HUES48 (cell line): ENCODE results near the gene PRKCH.

Source experiments
- H3K27ac ChIP-seq: one replicate; pipeline ENCODE4 v1.7.0; 2013; ENCODE audit warnings: low read depth, low read length, inconsistent platforms
- H3K27me3 ChIP-seq: 2 replicates; pipeline ENCODE4 v1.6.1; 2013; ENCODE audit warnings: mild to moderate bottlenecking, low read length; ENCODE audit not compliant: control insufficient read depth, insufficient read depth
- H3K36me3 ChIP-seq: 2 replicates; pipeline ENCODE4 v1.6.1; 2013; ENCODE audit warnings: low read length; ENCODE audit not compliant: control insufficient read depth, insufficient read depth
- H3K4me1 ChIP-seq: 2 replicates; pipeline ENCODE4 v1.6.1; 2013; ENCODE audit warnings: mild to moderate bottlenecking, low read length; ENCODE audit not compliant: control insufficient read depth, insufficient read depth
- H3K4me3 ChIP-seq: 2 replicates; pipeline ENCODE4 v1.5.1; 2013; ENCODE audit warnings: mild to moderate bottlenecking, low read depth, low read length
- H3K9ac ChIP-seq: 2 replicates; pipeline ENCODE4 v1.6.1; 2013; ENCODE audit warnings: mild to moderate bottlenecking, low read depth, low read length, moderate library complexity
- H3K9me3 ChIP-seq: 2 replicates; pipeline ENCODE4 v1.6.1; 2013; ENCODE audit warnings: low read length; ENCODE audit not compliant: control insufficient read depth, insufficient read depth

PRKCH gene

DNA sequence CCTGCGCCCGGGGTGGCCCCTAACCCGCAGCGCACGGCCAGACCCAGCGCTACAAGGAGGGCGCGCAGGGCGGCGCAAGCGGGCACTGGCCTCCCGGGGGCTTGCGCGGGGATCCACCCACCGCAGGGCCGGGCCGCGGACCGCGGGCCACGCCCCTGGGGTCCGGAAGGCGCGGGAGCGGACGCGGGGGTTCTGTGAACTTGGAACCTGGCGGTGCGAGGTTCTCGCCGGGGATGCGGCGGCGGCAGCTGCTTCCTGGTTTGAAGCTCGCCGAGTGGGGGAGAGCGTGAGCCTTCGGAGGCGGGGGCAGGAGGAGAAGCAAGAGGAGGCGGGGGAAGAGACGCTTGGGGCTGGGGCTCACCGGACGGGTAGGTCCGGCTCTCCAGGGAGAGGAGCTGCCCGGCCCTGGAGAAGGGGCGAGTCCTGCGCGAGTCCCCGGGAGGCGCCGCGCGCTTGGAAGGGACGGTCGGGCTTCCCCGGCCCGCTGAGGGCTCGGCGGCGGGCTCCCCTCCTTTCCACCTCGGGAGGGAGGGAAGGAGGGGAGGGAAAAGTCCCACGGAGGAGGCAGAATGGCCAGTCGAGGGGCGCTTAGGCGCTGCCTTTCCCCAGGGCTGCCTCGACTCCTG lies at the start of gene PRKCH:
PRKCH (plus strand) TSS at position 195 of the 626 bp plus-strand sequence. CDS start 523 bp downstream, outside the sequence.
- Histone ChIP-seq H3K27ac (no peak within 1 kb of the TSS), H3K27me3 (peaks cover 41% of the 10 kb centered on the region), H3K36me3 (no peaks in the 10 kb centered on the region), H3K9me3 (peaks cover 7% of the 10 kb centered on the region; the same call in 1 of the 2 replicates), H3K4me1 (peaks cover 9% of the 10 kb centered on the region), H3K9ac (peak within 1 kb of the TSS; percentile 19; the same call in 1 of the 2 replicates), H3K4me3 (peak within 1 kb of the TSS; percentile 72)

DNA sequence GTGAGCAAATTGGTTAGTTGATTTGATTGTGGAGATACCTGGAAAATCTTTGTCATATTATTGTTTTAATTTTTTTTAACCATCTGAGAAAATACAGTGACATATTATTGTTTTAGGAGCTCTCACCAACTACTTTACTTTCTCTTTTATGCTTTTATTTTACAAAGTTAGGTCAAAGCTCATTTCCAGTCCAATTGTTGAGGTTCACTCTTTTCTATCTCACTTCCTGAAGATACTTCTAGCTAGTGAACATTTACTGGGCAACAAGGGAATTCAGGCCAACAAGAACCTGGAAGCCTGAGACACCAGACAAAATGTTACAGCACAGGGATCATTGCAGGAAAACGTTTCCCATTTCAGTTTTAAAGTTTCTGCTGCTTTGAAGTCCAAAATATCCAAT lies 44.1 kb upstream of the PRKCH start:
- no peak overlapping the region for H3K27ac ChIP-seq
- H3K27me3 ChIP-seq, result peaks cover 27% of the 10 kb centered on the region
- no peak overlapping the region for H3K9ac ChIP-seq
- H3K9me3 ChIP-seq, result no peaks in the 10 kb centered on the region
- no peaks in the 10 kb centered on the region for H3K36me3 ChIP-seq
- H3K4me3 ChIP-seq, result no peak overlapping the region
- H3K4me1 ChIP-seq, result peaks cover 6% of the 10 kb centered on the region

DNA sequence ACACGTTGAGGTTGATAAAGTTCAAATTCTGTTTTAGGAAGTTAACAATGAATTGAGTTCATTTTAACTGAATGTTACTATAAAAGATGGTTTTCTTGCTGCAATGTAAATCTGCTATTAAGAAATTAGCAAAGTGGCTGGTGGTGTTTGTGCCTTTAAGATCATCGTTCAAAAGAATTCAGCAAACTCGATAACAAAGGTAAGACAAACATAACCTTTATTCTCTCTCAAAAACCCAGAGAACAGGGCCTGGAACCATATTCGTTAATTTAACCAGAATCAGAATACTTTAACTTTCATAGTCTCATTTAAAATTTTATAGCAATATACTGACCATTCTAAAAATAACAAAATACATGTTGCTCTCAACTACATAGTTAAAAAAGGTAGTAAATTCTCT lies 43.6 kb upstream of the PRKCH start:
- Histone ChIP-seq H3K27me3 (peaks cover 27% of the 10 kb centered on the region), H3K4me3 (no peak overlapping the region), H3K36me3 (no peaks in the 10 kb centered on the region), H3K9me3 (no peaks in the 10 kb centered on the region), H3K4me1 (peaks cover 6% of the 10 kb centered on the region), H3K27ac (no peak overlapping the region), H3K9ac (no peak overlapping the region)

DNA sequence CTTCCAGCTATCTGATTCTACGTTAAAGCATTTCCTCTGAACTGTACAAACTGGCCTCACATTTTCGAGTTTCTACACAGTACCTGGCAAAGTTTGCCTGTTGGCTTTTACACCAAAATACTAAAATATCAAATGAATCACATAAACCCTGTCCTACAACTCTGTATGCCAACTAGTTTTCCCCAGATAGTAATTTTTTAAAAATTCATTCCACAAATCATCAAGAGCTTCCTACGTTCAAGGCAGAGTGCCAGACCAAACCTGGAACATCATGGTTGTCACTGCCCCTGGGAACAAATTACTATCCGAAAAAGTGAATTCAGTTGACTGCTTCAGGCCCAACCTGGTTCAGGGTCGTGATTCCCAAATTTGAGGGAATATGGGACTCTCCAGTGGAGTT lies 42.3 kb upstream of the PRKCH start:
- peaks cover 6% of the 10 kb centered on the region for H3K4me1 ChIP-seq
- H3K9ac ChIP-seq, result no peak overlapping the region
- H3K4me3 ChIP-seq, result no peak overlapping the region
- H3K9me3 ChIP-seq, result no peaks in the 10 kb centered on the region
- H3K27ac ChIP-seq, result no peak overlapping the region
- peaks cover 27% of the 10 kb centered on the region for H3K27me3 ChIP-seq
- no peaks in the 10 kb centered on the region for H3K36me3 ChIP-seq

DNA sequence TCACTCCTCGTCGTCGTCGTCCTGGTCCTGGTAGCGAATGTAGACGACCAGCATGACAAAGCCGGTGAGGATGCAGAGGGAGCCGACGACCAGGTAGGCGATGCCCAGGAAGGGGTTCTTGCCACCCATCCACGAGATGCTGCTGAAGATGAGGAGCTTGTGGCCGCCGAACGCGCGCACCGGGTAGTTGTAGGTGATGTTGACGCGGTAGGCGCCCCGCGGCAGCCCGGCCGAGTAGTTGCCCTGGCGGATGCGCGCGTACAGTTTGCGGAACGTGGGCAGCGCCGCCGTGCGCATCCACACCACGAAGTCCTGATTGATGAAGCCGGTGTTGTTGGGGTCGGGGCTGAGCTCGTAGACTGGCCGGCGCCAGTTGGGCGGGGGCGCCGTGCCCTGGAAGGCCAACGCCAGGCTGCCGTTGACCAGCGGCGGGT lies 41.3 kb upstream of the PRKCH start:
- Histone ChIP-seq H3K9ac (no peak overlapping the region), H3K36me3 (no peaks in the 10 kb centered on the region), H3K27ac (no peak overlapping the region), H3K4me1 (peaks cover 6% of the 10 kb centered on the region), H3K9me3 (no peaks in the 10 kb centered on the region), H3K27me3 (peaks cover 27% of the 10 kb centered on the region), H3K4me3 (peak overlapping the region; percentile 74)

DNA sequence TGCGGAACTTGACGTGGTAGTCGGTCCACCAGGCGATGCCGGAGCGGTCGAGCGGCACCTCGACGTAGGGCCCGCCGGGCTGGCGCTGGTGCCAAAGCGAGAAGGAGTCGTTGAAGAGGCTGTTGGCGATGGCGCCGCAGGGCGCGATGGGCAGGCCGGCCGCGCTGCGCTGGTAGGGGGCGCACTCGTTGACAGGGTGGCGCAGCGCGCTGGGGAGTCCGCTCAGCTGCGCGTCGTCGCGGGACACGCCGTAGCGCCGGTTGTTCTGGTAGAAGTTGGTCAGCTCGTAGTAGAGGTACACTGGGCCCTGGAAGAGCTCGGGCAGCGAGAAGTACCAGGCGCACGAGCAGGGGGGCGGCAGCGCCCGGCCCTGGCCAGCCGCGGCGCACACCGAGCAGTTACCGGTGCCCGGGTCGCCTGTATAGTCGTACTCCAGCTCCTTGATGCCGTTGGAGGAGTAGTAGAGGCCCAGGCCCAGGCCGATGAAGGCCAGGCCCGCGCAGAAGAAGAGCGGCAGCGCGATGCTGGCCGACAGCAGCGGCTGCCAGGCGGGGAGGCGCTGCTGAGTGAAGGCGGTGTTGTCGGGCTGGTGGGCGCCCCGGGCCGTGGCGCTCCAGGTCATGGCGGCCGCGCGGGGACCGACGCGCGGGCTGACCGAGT lies 40.7 kb upstream of the PRKCH start:
- H3K9me3 ChIP-seq, result no peaks in the 10 kb centered on the region
- no peaks in the 10 kb centered on the region for H3K36me3 ChIP-seq
- no peak overlapping the region for H3K9ac ChIP-seq
- H3K4me1 ChIP-seq, result peaks cover 6% of the 10 kb centered on the region
- H3K27me3 ChIP-seq, result peaks cover 27% of the 10 kb centered on the region
- peak overlapping the region; percentile 74 for H3K4me3 ChIP-seq
- peak overlapping the region; percentile 17 for H3K27ac ChIP-seq

DNA sequence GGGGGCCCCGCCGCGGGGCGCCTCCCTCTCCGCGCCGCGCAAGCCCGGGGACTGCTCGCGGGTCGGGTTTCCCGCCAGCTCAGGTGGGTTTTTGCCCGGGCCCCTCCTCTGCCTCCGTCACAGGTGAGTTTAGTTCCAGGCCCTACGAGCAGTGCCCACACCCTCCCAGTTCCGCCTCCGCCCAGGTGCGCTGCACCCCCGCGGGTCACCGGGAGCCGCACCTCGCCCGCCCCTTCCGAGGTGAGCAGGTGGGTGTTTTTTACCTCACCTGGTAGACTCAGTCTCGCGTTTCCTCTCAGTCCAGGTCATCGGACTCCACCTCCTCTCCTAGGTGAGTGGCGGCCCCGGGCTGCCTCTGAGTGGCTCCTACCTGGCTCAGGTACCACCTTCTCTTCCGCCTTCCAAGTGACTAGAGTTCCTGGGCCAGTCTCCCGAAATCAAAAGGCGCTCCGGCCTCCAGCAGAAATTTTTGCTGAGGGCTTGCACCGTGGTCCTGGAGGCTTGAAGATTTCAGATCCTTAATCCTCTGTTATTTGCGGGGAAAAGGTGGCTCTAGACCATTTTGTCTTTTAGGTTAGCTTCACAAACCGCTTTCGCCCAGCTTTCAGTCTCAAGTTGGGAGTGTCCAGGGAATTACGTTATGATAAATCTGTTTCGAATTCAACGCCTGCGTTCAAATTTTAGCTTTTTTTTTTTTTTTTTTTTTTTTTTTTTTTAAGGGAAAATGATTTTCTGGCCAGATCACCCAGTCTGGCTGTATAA lies 40.0 kb upstream of the PRKCH start, which contains the start of gene TMEM30B:
TMEM30B (minus strand) TSS at position 153 of the 762 bp plus-strand sequence. CDS start 191 bp downstream, outside the sequence.
- Histone ChIP-seq H3K4me3 (peak within 1 kb of the TSS; percentile 74), H3K27me3 (peaks cover 27% of the 10 kb centered on the region), H3K9me3 (no peaks in the 10 kb centered on the region), H3K4me1 (peaks cover 6% of the 10 kb centered on the region), H3K9ac (no peak within 1 kb of the TSS), H3K36me3 (no peaks in the 10 kb centered on the region), H3K27ac (peak within 1 kb of the TSS; percentile 17)

DNA sequence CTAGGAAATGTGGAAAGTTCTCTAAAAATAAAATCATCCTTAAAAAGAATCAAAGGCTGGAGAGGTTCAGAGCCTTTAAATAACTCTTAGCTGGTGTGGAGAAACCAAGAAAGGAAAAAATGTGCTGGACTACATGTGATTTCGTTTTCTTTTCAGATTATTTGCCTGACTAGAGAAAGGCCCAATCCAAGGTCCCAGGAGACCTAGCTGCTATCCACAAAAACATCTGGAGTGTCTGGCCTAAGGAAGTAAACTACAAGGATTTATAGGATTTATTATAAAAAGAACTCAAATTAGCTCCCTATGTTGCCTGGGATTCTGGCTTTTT lies 39.5 kb upstream of the PRKCH start:
- Histone ChIP-seq H3K27me3 (peaks cover 27% of the 10 kb centered on the region), H3K36me3 (no peaks in the 10 kb centered on the region), H3K4me1 (peaks cover 6% of the 10 kb centered on the region), H3K9me3 (no peaks in the 10 kb centered on the region), H3K4me3 (peak overlapping the region; percentile 74; the same call in 1 of the 2 replicates), H3K9ac (no peak overlapping the region), H3K27ac (no peak overlapping the region)

DNA sequence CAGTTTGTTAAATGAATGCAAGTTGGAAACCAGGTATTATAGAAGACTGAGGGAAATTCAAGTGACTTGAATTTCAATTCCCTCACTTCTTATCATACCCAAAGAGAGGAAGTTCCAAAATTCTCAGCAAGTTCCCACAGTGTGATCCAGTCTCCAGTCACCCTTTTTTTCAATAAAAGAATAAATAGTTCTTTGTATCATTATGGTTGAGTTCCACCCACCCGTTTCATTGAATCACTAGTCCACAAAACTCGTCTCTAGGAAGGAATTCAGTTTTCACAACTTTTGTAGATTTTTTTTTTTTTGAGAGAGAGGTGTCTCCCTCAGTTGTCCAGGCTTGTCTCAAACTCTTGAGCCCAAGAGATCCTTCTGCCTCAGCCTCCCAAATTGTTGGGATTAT lies 38.6 kb upstream of the PRKCH start:
- Histone ChIP-seq H3K27me3 (peaks cover 27% of the 10 kb centered on the region), H3K9ac (no peak overlapping the region), H3K36me3 (no peaks in the 10 kb centered on the region), H3K9me3 (no peaks in the 10 kb centered on the region), H3K27ac (no peak overlapping the region), H3K4me1 (peaks cover 6% of the 10 kb centered on the region), H3K4me3 (no peak overlapping the region)

DNA sequence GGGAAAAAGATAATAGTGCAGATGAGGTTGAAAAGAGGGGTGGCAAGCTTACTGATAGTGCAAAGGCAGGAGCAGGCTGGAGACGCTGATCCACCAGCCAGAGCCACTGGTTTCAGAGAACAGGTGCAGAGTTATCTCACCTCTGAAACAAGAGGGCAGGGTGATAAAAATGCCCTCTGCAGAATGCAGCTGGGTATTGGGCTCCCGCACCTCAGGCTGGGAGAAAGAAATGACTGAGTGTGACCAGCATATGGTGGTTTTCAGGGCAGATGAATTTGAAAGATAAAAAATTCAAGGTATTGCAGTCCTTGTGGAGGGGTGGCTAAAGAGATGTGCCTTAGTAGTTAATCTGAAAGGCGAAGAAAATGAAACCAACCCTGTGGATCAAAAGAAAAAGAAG lies 37.4 kb upstream of the PRKCH start:
- H3K27me3 ChIP-seq, result peaks cover 17% of the 10 kb centered on the region

DNA sequence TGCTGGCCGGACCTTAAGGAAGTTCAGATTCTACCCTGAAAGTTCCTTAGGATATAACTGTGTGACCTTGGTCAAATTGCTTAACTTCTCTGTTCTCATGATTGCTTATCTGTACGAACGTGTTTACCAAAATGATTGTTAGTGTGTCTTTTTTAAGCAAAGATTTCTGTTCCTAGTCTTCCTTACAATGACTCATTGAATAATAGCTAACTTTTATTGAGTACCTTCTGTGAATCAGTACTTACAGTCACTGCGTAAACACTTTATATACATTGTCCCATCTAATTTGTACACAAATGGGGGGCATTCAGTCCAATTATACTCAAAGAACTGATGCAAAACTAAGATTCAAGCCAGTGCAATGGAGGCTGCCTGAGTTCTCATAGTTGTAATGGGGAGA lies 36.0 kb upstream of the PRKCH start:
- H3K27ac ChIP-seq, result no peak overlapping the region
- no peak overlapping the region for H3K4me3 ChIP-seq
- no peaks in the 10 kb centered on the region for H3K36me3 ChIP-seq
- no peak overlapping the region for H3K9ac ChIP-seq
- H3K27me3 ChIP-seq, result peaks cover 4% of the 10 kb centered on the region
- no peaks in the 10 kb centered on the region; the same call in 1 of the 2 replicates for H3K4me1 ChIP-seq
- H3K9me3 ChIP-seq, result no peaks in the 10 kb centered on the region

More for the DNA sequence above, 37.4 kb upstream of the PRKCH start:
- no peak overlapping the region for H3K4me3 ChIP-seq
- H3K9ac ChIP-seq, result no peak overlapping the region
- H3K36me3 ChIP-seq, result no peaks in the 10 kb centered on the region
- H3K27ac ChIP-seq, result no peak overlapping the region
- H3K9me3 ChIP-seq, result no peaks in the 10 kb centered on the region
- H3K4me1 ChIP-seq, result peaks cover 6% of the 10 kb centered on the region
